Naive B cell (primary cell): ENCODE data around the gene NBL1. TPM values are rescaled to one million over a fixed set of nuclear protein-coding genes. Genes with fewer than 3 reads are reported as not detected.

Source experiments
- ATAC-seq, 2 donors: fragments of 150-1000 bp; cut with Tn5 transposase; 2 replicates each; pipeline ENCODE4 v1.10.0; 2021; ENCODE audit warnings: low read depth in 2 of 2, mild to moderate bottlenecking in 2 of 2, moderate library complexity in 2 of 2
- DNase-seq: peaks from one replicate; pipeline ENCODE4 v3.0.0; 2022
- H3K27ac Mint-ChIP-seq, 6 donors: one replicate each; pipeline ENCODE4 v1.8.0; 2020 to 2022; ENCODE audit warnings: mild to moderate bottlenecking in 6 of 6, mixed read lengths in 6 of 6, moderate library complexity in 5 of 6, inconsistent platforms in 2 of 6
- H3K27me3 Mint-ChIP-seq, 3 donors: one replicate each; pipeline ENCODE4 v1.8.0; 2021 to 2022; ENCODE audit warnings: mixed read lengths in 3 of 3, mild to moderate bottlenecking in 1 of 3
- H3K36me3 Mint-ChIP-seq, 2 donors: one replicate each; pipeline ENCODE4 v1.8.0; 2020 to 2022; ENCODE audit warnings: mixed read lengths in 2 of 2, inconsistent platforms in 1 of 2, mild to moderate bottlenecking in 1 of 2
- H3K4me1 Mint-ChIP-seq, 3 donors: one replicate each; pipeline ENCODE4 v1.8.0; 2020 to 2022; ENCODE audit warnings: mixed read lengths in 3 of 3, inconsistent platforms in 1 of 3, mild to moderate bottlenecking in 1 of 3, moderate library complexity in 1 of 3
- H3K4me3 Mint-ChIP-seq, 8 donors: one replicate each; pipeline ENCODE4 v1.8.0; 2020 to 2022; ENCODE audit warnings: mild to moderate bottlenecking in 8 of 8, mixed read lengths in 8 of 8, moderate library complexity in 8 of 8, inconsistent platforms in 2 of 8
- H3K9me3 Mint-ChIP-seq, 7 donors: one replicate each; pipeline ENCODE4 v1.8.0; 2020 to 2022; ENCODE audit warnings: mixed read lengths in 7 of 7, mild to moderate bottlenecking in 5 of 7, inconsistent platforms in 2 of 7, moderate library complexity in 1 of 7
- polyA plus RNA-seq, 6 donors: library from polyadenylated mRNA; unstranded; fragments of 300-500 nt; fragmentation: Illumina TruSeq; gene quantifications; one replicate each; pipeline ENCODE4 v1.2.3, GENCODE V29; 2021; ENCODE audit warnings: low read depth in 6 of 6

The NBL1 gene
- polyA plus RNA-seq, 6 donors from 2014 or later, result 0.53 TPM; not detected in 5

- peaks cover 33 to 70% (median 66%) of the 10 kb centered on the region in 3 donors for H3K27me3 Mint-ChIP-seq
- H3K4me3 Mint-ChIP-seq, result no peak overlapping the region
- no peaks in the 10 kb centered on the region for H3K4me1 Mint-ChIP-seq
- H3K27ac Mint-ChIP-seq, result no peak overlapping the region
- DNase-seq (no peak), ATAC-seq (no peak)
- H3K36me3 Mint-ChIP-seq, result peaks cover 0 to 1% of the 10 kb centered on the region in 2 donors
- peaks cover 0 to 6% (median 0%) of the 10 kb centered on the region in 7 donors for H3K9me3 Mint-ChIP-seq
Measured at GRCh38 chr1:19672237-19672636, 28.1 kb downstream of the NBL1 start.

DNA sequence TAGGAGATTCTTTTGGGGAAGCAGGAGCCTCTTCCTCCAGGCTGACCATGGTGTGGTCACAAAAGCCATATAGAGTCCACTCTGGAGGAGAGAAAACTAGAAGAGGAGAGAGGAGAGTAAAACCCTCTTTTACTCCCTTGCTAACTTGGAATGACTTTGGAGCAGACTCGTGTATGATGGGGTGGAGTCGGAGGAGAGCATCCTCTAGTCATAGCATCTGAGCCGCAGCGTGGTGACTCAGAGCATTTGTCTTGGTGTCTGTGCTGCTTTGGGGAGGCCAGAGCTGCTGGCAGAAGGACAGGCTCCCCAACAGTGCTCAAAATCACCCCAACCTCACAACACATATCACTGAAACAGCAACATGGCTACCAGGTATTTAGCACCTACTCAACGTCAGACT lies 31.7 kb downstream of the NBL1 start:
- H3K36me3 Mint-ChIP-seq, result no peaks in the 10 kb centered on the region
- no peak overlapping the region for H3K27ac Mint-ChIP-seq
- no peak overlapping the region for H3K4me3 Mint-ChIP-seq
- no peak for ATAC-seq
- no peaks in the 10 kb centered on the region for H3K4me1 Mint-ChIP-seq
- H3K27me3 Mint-ChIP-seq, result peaks cover 17 to 38% (median 37%) of the 10 kb centered on the region in 3 donors
- H3K9me3 Mint-ChIP-seq, result peaks cover 0 to 6% (median 0%) of the 10 kb centered on the region in 7 donors
- no peak for DNase-seq

GRCh38 chr1:19676438-19676922 lies 32.4 kb downstream of the NBL1 start:
- no peaks in the 10 kb centered on the region for H3K4me1 Mint-ChIP-seq
- no peak overlapping the region for H3K4me3 Mint-ChIP-seq
- peaks cover 17 to 33% (median 33%) of the 10 kb centered on the region in 3 donors for H3K27me3 Mint-ChIP-seq
- no peak for DNase-seq
- H3K36me3 Mint-ChIP-seq, result no peaks in the 10 kb centered on the region
- ATAC-seq, result no peak
- no peak overlapping the region for H3K27ac Mint-ChIP-seq
- peaks cover 0 to 6% (median 0%) of the 10 kb centered on the region in 7 donors for H3K9me3 Mint-ChIP-seq

DNA sequence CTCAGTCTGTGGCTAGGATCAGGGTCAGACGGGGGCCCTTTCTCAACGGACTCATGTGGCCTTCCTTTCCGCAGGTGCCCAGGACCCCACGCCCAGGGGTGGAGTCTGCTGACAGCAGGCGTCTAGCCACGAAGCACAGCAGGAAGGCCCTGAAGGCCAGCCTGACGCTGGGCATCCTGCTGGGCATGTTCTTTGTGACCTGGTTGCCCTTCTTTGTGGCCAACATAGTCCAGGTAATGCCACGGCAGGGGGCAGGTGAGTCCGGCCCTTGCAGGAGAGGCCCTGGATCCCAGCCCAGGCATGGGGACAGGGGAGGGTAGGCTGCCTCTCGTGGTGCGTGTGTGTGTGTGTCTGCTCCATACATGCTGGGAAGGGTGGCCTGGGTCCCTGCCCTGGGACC lies 34.4 kb downstream of the NBL1 start:
- Mint-ChIP-seq H3K27ac (peak overlapping the region in 1 of 6 donors; percentile 32), H3K4me3 (no peak overlapping the region), H3K36me3 (peaks cover 0 to 8% of the 10 kb centered on the region in 2 donors), H3K27me3 (peaks cover 7 to 23% (median 22%) of the 10 kb centered on the region in 3 donors), H3K4me1 (no peaks in the 10 kb centered on the region), H3K9me3 (peaks cover 0 to 6% (median 0%) of the 10 kb centered on the region in 7 donors)
- DNase-seq, result no peak
- ATAC-seq, result no peak

DNA sequence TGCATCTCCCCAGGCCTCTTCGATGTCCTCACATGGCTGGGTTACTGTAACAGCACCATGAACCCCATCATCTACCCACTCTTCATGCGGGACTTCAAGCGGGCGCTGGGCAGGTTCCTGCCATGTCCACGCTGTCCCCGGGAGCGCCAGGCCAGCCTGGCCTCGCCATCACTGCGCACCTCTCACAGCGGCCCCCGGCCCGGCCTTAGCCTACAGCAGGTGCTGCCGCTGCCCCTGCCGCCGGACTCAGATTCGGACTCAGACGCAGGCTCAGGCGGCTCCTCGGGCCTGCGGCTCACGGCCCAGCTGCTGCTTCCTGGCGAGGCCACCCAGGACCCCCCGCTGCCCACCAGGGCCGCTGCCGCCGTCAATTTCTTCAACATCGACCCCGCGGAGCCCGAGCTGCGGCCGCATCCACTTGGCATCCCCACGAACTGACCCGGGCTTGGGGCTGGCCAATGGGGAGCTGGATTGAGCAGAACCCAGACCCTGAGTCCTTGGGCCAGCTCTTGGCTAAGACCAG lies 34.9 kb downstream of the NBL1 start:
- Mint-ChIP-seq H3K4me3 (no peak overlapping the region), H3K27me3 (peaks cover 7 to 23% (median 22%) of the 10 kb centered on the region in 3 donors), H3K9me3 (peaks cover 0 to 6% (median 0%) of the 10 kb centered on the region in 7 donors), H3K4me1 (no peaks in the 10 kb centered on the region), H3K27ac (no peak overlapping the region), H3K36me3 (peaks cover 0 to 8% of the 10 kb centered on the region in 2 donors)
- no peak for ATAC-seq
- DNase-seq, result no peak

GRCh38 chr1:19679691-19680090 lies 35.6 kb downstream of the NBL1 start:
- Mint-ChIP-seq H3K4me3 (no peak overlapping the region), H3K36me3 (peaks cover 0 to 8% of the 10 kb centered on the region in 2 donors), H3K27ac (no peak overlapping the region), H3K27me3 (peaks cover 7 to 20% (median 18%) of the 10 kb centered on the region in 3 donors), H3K9me3 (peaks cover 0 to 6% (median 0%) of the 10 kb centered on the region in 7 donors), H3K4me1 (no peaks in the 10 kb centered on the region)
- DNase-seq (no peak), ATAC-seq (no peak)

GRCh38 chr1:19680644-19681043 lies 36.5 kb downstream of the NBL1 start:
- Mint-ChIP-seq H3K4me3 (no peak overlapping the region), H3K27ac (no peak overlapping the region)
- ATAC-seq, result no peak

GRCh38 chr1:19682257-19682656 lies 38.1 kb downstream of the NBL1 start:
- H3K27me3 Mint-ChIP-seq, result peaks cover 0 to 3% (median 0%) of the 10 kb centered on the region in 3 donors
- DNase-seq (no peak), ATAC-seq (no peak)
- H3K9me3 Mint-ChIP-seq, result peaks cover 0 to 1% (median 0%) of the 10 kb centered on the region in 7 donors
- no peak overlapping the region for H3K4me3 Mint-ChIP-seq
- H3K4me1 Mint-ChIP-seq, result no peaks in the 10 kb centered on the region
- no peak overlapping the region for H3K27ac Mint-ChIP-seq
- H3K36me3 Mint-ChIP-seq, result peaks cover 6 to 9% of the 10 kb centered on the region in 2 donors

More at GRCh38 chr1:19680644-19681043, 36.5 kb downstream of the NBL1 start:
- Mint-ChIP-seq H3K27me3 (peaks cover 3 to 11% (median 9%) of the 10 kb centered on the region in 3 donors), H3K36me3 (peaks cover 0 to 8% of the 10 kb centered on the region in 2 donors), H3K4me1 (no peaks in the 10 kb centered on the region), H3K9me3 (peaks cover 0 to 3% (median 0%) of the 10 kb centered on the region in 7 donors)
- DNase-seq, result no peak

GRCh38 chr1:19682901-19683300 lies 38.8 kb downstream of the NBL1 start:
- DNase-seq, result no peak
- H3K27me3 Mint-ChIP-seq, result peaks cover 0 to 3% (median 0%) of the 10 kb centered on the region in 3 donors
- H3K27ac Mint-ChIP-seq, result no peak overlapping the region
- H3K4me3 Mint-ChIP-seq, result no peak overlapping the region
- no peak for ATAC-seq
- peaks cover 11 to 13% of the 10 kb centered on the region in 2 donors for H3K36me3 Mint-ChIP-seq
- H3K9me3 Mint-ChIP-seq, result peaks cover 0 to 6% (median 0%) of the 10 kb centered on the region in 7 donors
- H3K4me1 Mint-ChIP-seq, result no peaks in the 10 kb centered on the region

DNA sequence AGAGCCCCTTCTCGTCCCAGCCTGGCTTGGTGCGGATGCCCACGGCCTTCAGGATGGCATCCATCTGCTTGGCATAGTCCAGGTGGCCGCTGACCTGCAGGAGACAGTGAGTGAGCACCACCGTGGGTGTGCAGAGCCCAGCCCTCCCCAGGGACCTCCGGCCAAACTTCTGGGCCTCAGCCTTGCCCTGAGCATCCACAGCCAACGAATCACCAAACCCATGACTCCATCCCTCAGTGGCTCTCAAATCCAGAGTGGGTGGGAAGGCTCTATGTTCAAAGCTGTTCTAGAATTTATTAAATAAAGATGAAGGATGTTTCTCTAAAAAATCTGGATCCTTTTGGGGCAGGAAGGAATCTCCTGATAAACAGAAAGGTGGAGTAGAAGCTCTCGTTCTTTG lies 39.2 kb downstream of the NBL1 start:
- Mint-ChIP-seq H3K4me1 (peaks cover 0 to 3% (median 0%) of the 10 kb centered on the region in 3 donors), H3K27me3 (no peaks in the 10 kb centered on the region), H3K27ac (no peak overlapping the region), H3K36me3 (peaks cover 13 to 15% of the 10 kb centered on the region in 2 donors), H3K4me3 (no peak overlapping the region), H3K9me3 (peaks cover 0 to 9% (median 4%) of the 10 kb centered on the region in 7 donors)
- DNase-seq (no peak), ATAC-seq (no peak)

- ATAC-seq, result no peak
- H3K4me3 Mint-ChIP-seq, result peak overlapping the region in 1 of 8 donors; percentile 15
- peaks cover 14 to 20% of the 10 kb centered on the region in 2 donors for H3K36me3 Mint-ChIP-seq
- H3K27me3 Mint-ChIP-seq, result no peaks in the 10 kb centered on the region
- no peak for DNase-seq
- H3K9me3 Mint-ChIP-seq, result peaks cover 0 to 11% (median 5%) of the 10 kb centered on the region in 7 donors
- H3K4me1 Mint-ChIP-seq, result peaks cover 0 to 4% (median 0%) of the 10 kb centered on the region in 3 donors
- H3K27ac Mint-ChIP-seq, result no peak overlapping the region
Measured at GRCh38 chr1:19684677-19685076, 40.6 kb downstream of the NBL1 start.

DNA sequence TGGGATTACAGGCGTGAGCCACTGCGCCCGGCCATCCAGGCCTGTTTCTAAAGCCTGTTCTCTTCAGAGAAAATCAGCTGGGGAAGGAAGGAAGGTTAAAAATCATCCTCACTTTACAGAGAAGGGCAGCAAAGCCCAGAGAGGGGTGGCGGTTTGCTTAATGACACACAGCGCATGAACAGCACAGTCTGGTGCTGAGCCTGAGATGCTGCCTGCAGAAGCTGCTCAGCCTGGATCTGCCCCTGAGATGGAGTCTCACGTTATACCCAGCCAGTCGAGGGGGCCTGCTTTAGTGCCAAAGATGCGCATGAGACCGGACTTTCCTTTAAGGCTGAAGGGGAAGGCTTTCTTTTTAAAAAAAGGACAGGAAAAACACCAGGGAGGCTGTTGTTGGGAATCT lies 41.9 kb downstream of the NBL1 start:
- ATAC-seq (no peak), DNase-seq (no peak)
- H3K27ac Mint-ChIP-seq, result peak overlapping the region in 1 of 6 donors; percentile 38
- H3K27me3 Mint-ChIP-seq, result no peaks in the 10 kb centered on the region
- peaks cover 20 to 24% of the 10 kb centered on the region in 2 donors for H3K36me3 Mint-ChIP-seq
- H3K4me1 Mint-ChIP-seq, result peaks cover 0 to 4% (median 0%) of the 10 kb centered on the region in 3 donors
- no peak overlapping the region for H3K4me3 Mint-ChIP-seq
- H3K9me3 Mint-ChIP-seq, result peaks cover 0 to 18% (median 15%) of the 10 kb centered on the region in 7 donors

GRCh38 chr1:19687414-19687813 lies 43.3 kb downstream of the NBL1 start:
- ATAC-seq, result no peak
- Mint-ChIP-seq H3K4me1 (peaks cover 0 to 4% (median 0%) of the 10 kb centered on the region in 3 donors), H3K27me3 (no peaks in the 10 kb centered on the region), H3K4me3 (no peak overlapping the region), H3K27ac (no peak overlapping the region), H3K9me3 (peaks cover 0 to 25% (median 20%) of the 10 kb centered on the region in 7 donors), H3K36me3 (peaks cover 29 to 33% of the 10 kb centered on the region in 2 donors)
- DNase-seq, result no peak
